Measurements from ENCODE around the gene THSD7B. TPM values are rescaled to one million over a fixed set of nuclear protein-coding genes. Genes with fewer than 3 reads are reported as not detected.

THSD7B gene
- total RNA-seq, 1 donor from 2014 or later: 2.1 TPM

DNA sequence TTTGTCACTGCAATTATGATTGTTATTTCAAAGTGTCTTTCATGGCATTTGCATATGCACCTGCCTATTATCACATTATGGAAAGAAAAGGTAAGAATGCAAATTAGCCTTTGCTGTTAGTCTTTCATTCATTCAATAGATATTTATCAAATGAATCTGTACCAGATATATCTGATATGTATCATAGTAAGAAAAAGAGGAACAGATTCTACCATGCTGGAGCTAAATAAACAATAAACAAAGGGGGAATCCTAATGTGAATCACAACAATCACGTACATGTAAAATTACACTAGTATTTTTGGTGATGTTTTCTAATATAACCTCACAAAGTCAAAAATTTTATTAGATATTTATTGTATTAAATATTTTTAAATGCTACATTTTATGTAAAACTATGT, 446.4 kb downstream of the THSD7B start:
- Histone ChIP-seq H3K4me1 (ENCODE audit: control insufficient read depth in 3 of 3, insufficient read depth in 3 of 3, low read length in 3 of 3) (no peaks in the 10 kb centered on the region), H3K36me3 (ENCODE audit: control insufficient read depth in 3 of 3, insufficient read depth in 3 of 3, low read length in 3 of 3) (no peaks in the 10 kb centered on the region), H3K27ac (ENCODE audit: low read depth, low read length) (no peak overlapping the region), H3K9ac (ENCODE audit: low read depth in 1 of 3, low read length in 3 of 3) (no peak overlapping the region), H3K4me3 (ENCODE audit: low read length in 3 of 3) (no peak overlapping the region), H3K9me3 (ENCODE audit: control insufficient read depth in 3 of 3, low read length in 3 of 3) (no peaks in the 10 kb centered on the region), H3K27me3 (ENCODE audit: control insufficient read depth in 3 of 3, insufficient read depth in 3 of 3, low read length in 3 of 3) (no peaks in the 10 kb centered on the region)

DNA sequence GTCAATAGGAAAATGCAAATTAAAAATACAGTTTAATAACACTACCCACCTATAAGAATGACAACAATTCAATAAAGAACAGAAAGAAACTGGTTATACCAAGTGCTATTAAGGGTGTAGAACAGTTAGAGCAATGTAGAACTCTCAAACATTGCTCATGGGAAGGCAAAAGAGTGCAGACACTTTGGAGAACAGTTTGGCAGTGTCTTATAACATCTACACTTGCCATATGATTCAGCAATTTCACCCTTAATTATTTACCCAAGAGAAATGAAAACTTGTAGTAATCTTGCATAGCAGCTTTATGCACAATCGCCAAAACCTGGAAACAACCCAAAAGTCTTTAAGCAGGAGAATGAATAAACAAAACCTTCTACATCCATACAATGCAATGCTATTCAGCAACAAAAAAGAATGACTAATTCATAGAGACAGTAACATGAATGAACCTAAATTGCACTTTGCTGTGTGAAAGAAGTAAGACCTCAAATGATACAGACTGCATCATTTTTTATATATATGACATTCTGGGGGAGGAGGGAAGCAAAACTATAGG, 455.2 kb downstream of the THSD7B start:
- H3K27ac ChIP-seq (ENCODE audit: low read depth, low read length): no peak overlapping the region
- no peaks in the 10 kb centered on the region for H3K27me3 ChIP-seq (ENCODE audit: control insufficient read depth in 3 of 3, insufficient read depth in 3 of 3, low read length in 3 of 3)
- no peak overlapping the region for H3K4me3 ChIP-seq (ENCODE audit: low read length in 3 of 3)
- no peaks in the 10 kb centered on the region for H3K4me1 ChIP-seq (ENCODE audit: control insufficient read depth in 3 of 3, insufficient read depth in 3 of 3, low read length in 3 of 3)
- H3K36me3 ChIP-seq (ENCODE audit: control insufficient read depth in 3 of 3, insufficient read depth in 3 of 3, low read length in 3 of 3): no peaks in the 10 kb centered on the region
- H3K9me3 ChIP-seq (ENCODE audit: control insufficient read depth in 3 of 3, low read length in 3 of 3): no peaks in the 10 kb centered on the region
- no peak overlapping the region for H3K9ac ChIP-seq (ENCODE audit: low read depth in 1 of 3, low read length in 3 of 3)

GRCh38 chr2:137221797-137222492, 456.6 kb downstream of the THSD7B start:
- Histone ChIP-seq H3K4me3 (ENCODE audit: low read length in 3 of 3) (no peak overlapping the region), H3K4me1 (ENCODE audit: control insufficient read depth in 3 of 3, insufficient read depth in 3 of 3, low read length in 3 of 3) (no peaks in the 10 kb centered on the region), H3K27ac (ENCODE audit: low read depth, low read length) (no peak overlapping the region)

GRCh38 chr2:137223722-137224121, 458.4 kb downstream of the THSD7B start:
- Histone ChIP-seq H3K27me3 (ENCODE audit: control insufficient read depth in 3 of 3, insufficient read depth in 3 of 3, low read length in 3 of 3) (no peaks in the 10 kb centered on the region), H3K36me3 (ENCODE audit: control insufficient read depth in 3 of 3, insufficient read depth in 3 of 3, low read length in 3 of 3) (no peaks in the 10 kb centered on the region), H3K4me3 (ENCODE audit: low read length in 3 of 3) (no peak overlapping the region), H3K9ac (ENCODE audit: low read depth in 1 of 3, low read length in 3 of 3) (no peak overlapping the region), H3K27ac (ENCODE audit: low read depth, low read length) (no peak overlapping the region), H3K9me3 (ENCODE audit: control insufficient read depth in 3 of 3, low read length in 3 of 3) (no peaks in the 10 kb centered on the region), H3K4me1 (ENCODE audit: control insufficient read depth in 3 of 3, insufficient read depth in 3 of 3, low read length in 3 of 3) (no peaks in the 10 kb centered on the region)

More at GRCh38 chr2:137221797-137222492, 456.6 kb downstream of the THSD7B start:
- Histone ChIP-seq H3K27me3 (ENCODE audit: control insufficient read depth in 3 of 3, insufficient read depth in 3 of 3, low read length in 3 of 3) (no peaks in the 10 kb centered on the region), H3K36me3 (ENCODE audit: control insufficient read depth in 3 of 3, insufficient read depth in 3 of 3, low read length in 3 of 3) (no peaks in the 10 kb centered on the region), H3K9ac (ENCODE audit: low read depth in 1 of 3, low read length in 3 of 3) (no peak overlapping the region), H3K9me3 (ENCODE audit: control insufficient read depth in 3 of 3, low read length in 3 of 3) (no peaks in the 10 kb centered on the region)

GRCh38 chr2:137228566-137228965, 463.2 kb downstream of the THSD7B start:
- Histone ChIP-seq H3K27me3 (ENCODE audit: control insufficient read depth in 3 of 3, insufficient read depth in 3 of 3, low read length in 3 of 3) (no peaks in the 10 kb centered on the region), H3K4me3 (ENCODE audit: low read length in 3 of 3) (no peak overlapping the region), H3K9ac (ENCODE audit: low read depth in 1 of 3, low read length in 3 of 3) (no peak overlapping the region), H3K9me3 (ENCODE audit: control insufficient read depth in 3 of 3, low read length in 3 of 3) (no peaks in the 10 kb centered on the region), H3K27ac (ENCODE audit: low read depth, low read length) (no peak overlapping the region), H3K36me3 (ENCODE audit: control insufficient read depth in 3 of 3, insufficient read depth in 3 of 3, low read length in 3 of 3) (no peaks in the 10 kb centered on the region), H3K4me1 (ENCODE audit: control insufficient read depth in 3 of 3, insufficient read depth in 3 of 3, low read length in 3 of 3) (no peaks in the 10 kb centered on the region)

- no peaks in the 10 kb centered on the region for H3K36me3 ChIP-seq (ENCODE audit: control insufficient read depth in 3 of 3, insufficient read depth in 3 of 3, low read length in 3 of 3)
- H3K9me3 ChIP-seq (ENCODE audit: control insufficient read depth in 3 of 3, low read length in 3 of 3): no peaks in the 10 kb centered on the region
- H3K4me1 ChIP-seq (ENCODE audit: control insufficient read depth in 3 of 3, insufficient read depth in 3 of 3, low read length in 3 of 3): no peaks in the 10 kb centered on the region
- H3K27ac ChIP-seq (ENCODE audit: low read depth, low read length): no peak overlapping the region
- H3K4me3 ChIP-seq (ENCODE audit: low read length in 3 of 3): no peak overlapping the region
- H3K27me3 ChIP-seq (ENCODE audit: control insufficient read depth in 3 of 3, insufficient read depth in 3 of 3, low read length in 3 of 3): no peaks in the 10 kb centered on the region
- no peak overlapping the region for H3K9ac ChIP-seq (ENCODE audit: low read depth in 1 of 3, low read length in 3 of 3)
Measured at GRCh38 chr2:137229834-137230233, 464.5 kb downstream of the THSD7B start.

GRCh38 chr2:137231628-137232027, 466.3 kb downstream of the THSD7B start:
- Histone ChIP-seq H3K27me3 (ENCODE audit: control insufficient read depth in 3 of 3, insufficient read depth in 3 of 3, low read length in 3 of 3) (no peaks in the 10 kb centered on the region), H3K4me3 (ENCODE audit: low read length in 3 of 3) (no peak overlapping the region), H3K27ac (ENCODE audit: low read depth, low read length) (no peak overlapping the region), H3K4me1 (ENCODE audit: control insufficient read depth in 3 of 3, insufficient read depth in 3 of 3, low read length in 3 of 3) (no peaks in the 10 kb centered on the region), H3K9ac (ENCODE audit: low read depth in 1 of 3, low read length in 3 of 3) (no peak overlapping the region), H3K9me3 (ENCODE audit: control insufficient read depth in 3 of 3, low read length in 3 of 3) (no peaks in the 10 kb centered on the region), H3K36me3 (ENCODE audit: control insufficient read depth in 3 of 3, insufficient read depth in 3 of 3, low read length in 3 of 3) (no peaks in the 10 kb centered on the region)

- H3K27me3 ChIP-seq (ENCODE audit: control insufficient read depth in 3 of 3, insufficient read depth in 3 of 3, low read length in 3 of 3): no peaks in the 10 kb centered on the region
- H3K4me1 ChIP-seq (ENCODE audit: control insufficient read depth in 3 of 3, insufficient read depth in 3 of 3, low read length in 3 of 3): no peaks in the 10 kb centered on the region
- no peaks in the 10 kb centered on the region for H3K9me3 ChIP-seq (ENCODE audit: control insufficient read depth in 3 of 3, low read length in 3 of 3)
- no peak overlapping the region for H3K9ac ChIP-seq (ENCODE audit: low read depth in 1 of 3, low read length in 3 of 3)
- H3K36me3 ChIP-seq (ENCODE audit: control insufficient read depth in 3 of 3, insufficient read depth in 3 of 3, low read length in 3 of 3): no peaks in the 10 kb centered on the region
- no peak overlapping the region for H3K4me3 ChIP-seq (ENCODE audit: low read length in 3 of 3)
- no peak overlapping the region for H3K27ac ChIP-seq (ENCODE audit: low read depth, low read length)
Measured at GRCh38 chr2:137232076-137232475, 466.7 kb downstream of the THSD7B start.

DNA sequence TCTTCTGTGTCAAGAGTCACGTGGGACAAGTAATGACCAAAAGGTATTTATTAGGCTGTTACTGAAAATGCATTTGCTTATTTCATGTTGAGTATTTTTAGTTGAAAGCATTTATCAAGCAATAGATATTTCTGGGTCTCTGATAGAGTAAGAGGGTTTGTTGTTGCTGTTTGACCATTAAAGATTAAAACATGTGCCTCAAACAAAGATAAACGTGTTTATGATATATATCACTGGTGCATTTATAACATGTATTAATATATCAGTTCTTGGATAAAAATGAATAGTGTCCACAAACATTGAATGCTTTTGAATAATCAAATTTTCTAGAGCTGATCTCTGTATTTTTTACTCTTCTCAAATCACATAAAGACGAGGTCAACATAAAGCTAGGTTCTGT, 467.7 kb downstream of the THSD7B start:
- Histone ChIP-seq H3K36me3 (ENCODE audit: control insufficient read depth in 3 of 3, insufficient read depth in 3 of 3, low read length in 3 of 3) (no peaks in the 10 kb centered on the region), H3K4me1 (ENCODE audit: control insufficient read depth in 3 of 3, insufficient read depth in 3 of 3, low read length in 3 of 3) (no peaks in the 10 kb centered on the region), H3K27me3 (ENCODE audit: control insufficient read depth in 3 of 3, insufficient read depth in 3 of 3, low read length in 3 of 3) (no peaks in the 10 kb centered on the region), H3K27ac (ENCODE audit: low read depth, low read length) (no peak overlapping the region), H3K9me3 (ENCODE audit: control insufficient read depth in 3 of 3, low read length in 3 of 3) (no peaks in the 10 kb centered on the region), H3K9ac (ENCODE audit: low read depth in 1 of 3, low read length in 3 of 3) (no peak overlapping the region), H3K4me3 (ENCODE audit: low read length in 3 of 3) (no peak overlapping the region)

- Histone ChIP-seq H3K27ac (ENCODE audit: low read depth, low read length) (no peak overlapping the region), H3K27me3 (ENCODE audit: control insufficient read depth in 3 of 3, insufficient read depth in 3 of 3, low read length in 3 of 3) (no peaks in the 10 kb centered on the region), H3K9ac (ENCODE audit: low read depth in 1 of 3, low read length in 3 of 3) (no peak overlapping the region), H3K4me3 (ENCODE audit: low read length in 3 of 3) (no peak overlapping the region), H3K4me1 (ENCODE audit: control insufficient read depth in 3 of 3, insufficient read depth in 3 of 3, low read length in 3 of 3) (no peaks in the 10 kb centered on the region), H3K36me3 (ENCODE audit: control insufficient read depth in 3 of 3, insufficient read depth in 3 of 3, low read length in 3 of 3) (no peaks in the 10 kb centered on the region), H3K9me3 (ENCODE audit: control insufficient read depth in 3 of 3, low read length in 3 of 3) (no peaks in the 10 kb centered on the region)
Measured at GRCh38 chr2:137237055-137237454, 471.7 kb downstream of the THSD7B start.
